A549 treated with CORT108297 at 1 μM for 4 hours (cell line): ENCODE measurements around the gene ELL3. TPM values are rescaled to one million over a fixed set of nuclear protein-coding genes. Genes with fewer than 3 reads are reported as not detected.

ENCODE experiments used
- total RNA-seq: library from RNA; stranded (reverse); fragments of 200-300 nt; extraction: Qiagen RNA extraction; gene quantifications from 5 replicates; pipeline ENCODE4 v1.2.3, GENCODE V29; 2022

ELL3 gene
- 1.3 to 2.5 TPM (median 1.8 TPM) in 5 replicates for total RNA-seq

GRCh38 chr15:43776718-43777266 lies at the start of gene ELL3:
Gene ELL3, minus strand, starts transcription at chr15:43776966. Its CDS starts 65 bp downstream, at chr15:43776901.

GRCh38 chr15:43824302-43825246 lies 47.8 kb upstream of the ELL3 start, which contains the start of gene MFAP1:
Gene MFAP1, minus strand, starts transcription at chr15:43824690. Its CDS starts 121 bp downstream, at chr15:43824569.

GRCh38 chr15:43800286-43801141 lies 23.7 kb upstream of the ELL3 start, which contains the start of gene HYPK:
Gene HYPK, plus strand, starts transcription at chr15:43800599. Its CDS starts 24 bp downstream, at chr15:43800623.

GRCh38 chr15:43799945-43800285 lies 23.1 kb upstream of the ELL3 start, which contains the start of gene SERINC4:
Gene SERINC4, minus strand, starts transcription at chr15:43800220. Its CDS starts 234 bp downstream, at chr15:43799986.

GRCh38 chr15:43791993-43792760 lies 15.4 kb upstream of the ELL3 start, which contains the start of gene SERF2:
Gene SERF2, plus strand, starts transcription at chr15:43792320. Its CDS starts 57 bp downstream, at chr15:43792377.

GRCh38 chr15:43746245-43746902 lies 30.4 kb downstream of the ELL3 start, which contains the start of gene PDIA3:
Gene PDIA3, plus strand, starts transcription at chr15:43746438. Its CDS starts 102 bp downstream, at chr15:43746540.

Other genes with a start within 250 kb of the ELL3 start
- gene PPIP5K1, start 186.8 kb downstream of the ELL3 start, total RNA-seq: 5.5 to 7.9 TPM (median 6.6 TPM) in 5 replicates
- gene CKMT1B, start 182.9 kb downstream of the ELL3 start, total RNA-seq: 3.1 to 4.2 TPM (median 3.8 TPM) in 5 replicates
- gene STRC, start 158.2 kb downstream of the ELL3 start, total RNA-seq: 0.06 to 0.16 TPM (median 0.07 TPM) in 3 of 5 replicates, not detected in the others
- 0.49 to 1.8 TPM (median 0.81 TPM) in 5 replicates for gene CATSPER2, start 128.1 kb downstream of the ELL3 start, total RNA-seq
- gene CKMT1A, start 83.1 kb downstream of the ELL3 start, total RNA-seq: 2.5 to 4.1 TPM (median 2.7 TPM) in 5 replicates
- 286 to 370 TPM (median 345 TPM) in 5 replicates for gene PDIA3, start 30.5 kb downstream of the ELL3 start, total RNA-seq
- 459 to 728 TPM (median 704 TPM) in 5 replicates for gene SERF2, start 15.4 kb upstream of the ELL3 start, total RNA-seq
- 0.05 to 0.12 TPM (median 0.06 TPM) in 4 of 5 replicates, not detected in the other for gene SERINC4, start 23.3 kb upstream of the ELL3 start, total RNA-seq
- gene HYPK, start 23.6 kb upstream of the ELL3 start, total RNA-seq: 3.3 to 6.1 TPM (median 4.5 TPM) in 5 replicates
- gene MFAP1, start 47.7 kb upstream of the ELL3 start, total RNA-seq: 24.1 to 35.2 TPM (median 25.4 TPM) in 5 replicates
- 11.5 to 14.3 TPM (median 12.0 TPM) in 5 replicates for gene WDR76, start 50.0 kb upstream of the ELL3 start, total RNA-seq